ENCODE data around the gene EI24.

The EI24 gene

GRCh38 chr11:125552927-125553326 is 16.4 kb upstream of the EI24 start:
- no peaks in the 10 kb centered on the region for H3K4me1 ChIP-seq
- H3K4me3 ChIP-seq (ENCODE audit: low read depth, low read length): no peak overlapping the region
- no peak overlapping the region for H3K27ac ChIP-seq
- H3K9me3 ChIP-seq (ENCODE audit: control insufficient read depth, low read length): no peaks in the 10 kb centered on the region
- no peak for TF ChIP-seq CTCF (IDR thresholded peaks at IDR 0.05)
- no peaks in the 10 kb centered on the region for H3K36me3 ChIP-seq (ENCODE audit: control insufficient read depth, insufficient read depth, low read length)
- no peaks in the 10 kb centered on the region for H3K27me3 ChIP-seq (ENCODE audit: control insufficient read depth, insufficient read depth, low read length)
- H3K9ac ChIP-seq: no peak overlapping the region
- H2AFZ ChIP-seq: no peak overlapping the region
- no peak overlapping the region for H3K4me2 ChIP-seq (ENCODE audit: low read length)
- H3K79me2 ChIP-seq: no peaks in the 10 kb centered on the region

- H3K9ac ChIP-seq: no peak overlapping the region
- H3K4me1 ChIP-seq: no peaks in the 10 kb centered on the region
- H3K27ac ChIP-seq: no peak overlapping the region
- no peak overlapping the region for H3K4me2 ChIP-seq (ENCODE audit: low read length)
- no peak overlapping the region for H2AFZ ChIP-seq
- no peaks in the 10 kb centered on the region for H3K79me2 ChIP-seq
- no peak overlapping the region for H3K4me3 ChIP-seq (ENCODE audit: low read depth, low read length)
- no peaks in the 10 kb centered on the region for H3K9me3 ChIP-seq (ENCODE audit: control insufficient read depth, low read length)
- no peak for TF ChIP-seq CTCF (IDR thresholded peaks at IDR 0.05)
- H3K36me3 ChIP-seq (ENCODE audit: control insufficient read depth, insufficient read depth, low read length): no peaks in the 10 kb centered on the region
- H3K27me3 ChIP-seq (ENCODE audit: control insufficient read depth, insufficient read depth, low read length): no peaks in the 10 kb centered on the region
These were observed 15.9 kb upstream of the EI24 start for GRCh38 chr11:125553357-125553756.

GRCh38 chr11:125554038-125554437 is 15.2 kb upstream of the EI24 start:
- no peaks in the 10 kb centered on the region for H3K9me3 ChIP-seq (ENCODE audit: control insufficient read depth, low read length)
- no peaks in the 10 kb centered on the region for H3K79me2 ChIP-seq
- no peak overlapping the region for H3K4me2 ChIP-seq (ENCODE audit: low read length)
- no peak overlapping the region for H3K27ac ChIP-seq
- H2AFZ ChIP-seq: no peak overlapping the region
- no peaks in the 10 kb centered on the region for H3K36me3 ChIP-seq (ENCODE audit: control insufficient read depth, insufficient read depth, low read length)
- no peak for TF ChIP-seq CTCF (IDR thresholded peaks at IDR 0.05)
- no peak overlapping the region for H3K9ac ChIP-seq
- H3K27me3 ChIP-seq (ENCODE audit: control insufficient read depth, insufficient read depth, low read length): no peaks in the 10 kb centered on the region
- H3K4me1 ChIP-seq: no peaks in the 10 kb centered on the region
- H3K4me3 ChIP-seq (ENCODE audit: low read depth, low read length): no peak overlapping the region

GRCh38 chr11:125559888-125560287 is 9.4 kb upstream of the EI24 start:
- H3K79me2 ChIP-seq: no peaks in the 10 kb centered on the region
- no peak overlapping the region for H3K9ac ChIP-seq
- H3K4me3 ChIP-seq (ENCODE audit: low read depth, low read length): no peak overlapping the region
- no peak overlapping the region for H3K27ac ChIP-seq
- no peak for TF ChIP-seq CTCF (IDR thresholded peaks at IDR 0.05)
- no peak overlapping the region for H2AFZ ChIP-seq
- H3K9me3 ChIP-seq (ENCODE audit: control insufficient read depth, low read length): no peaks in the 10 kb centered on the region
- H3K36me3 ChIP-seq (ENCODE audit: control insufficient read depth, insufficient read depth, low read length): no peaks in the 10 kb centered on the region
- H3K4me2 ChIP-seq (ENCODE audit: low read length): no peak overlapping the region
- no peaks in the 10 kb centered on the region for H3K27me3 ChIP-seq (ENCODE audit: control insufficient read depth, insufficient read depth, low read length)
- H3K4me1 ChIP-seq: no peaks in the 10 kb centered on the region

GRCh38 chr11:125561924-125562323 is 7.4 kb upstream of the EI24 start:
- Histone ChIP-seq H3K9ac (no peak overlapping the region), H3K79me2 (no peaks in the 10 kb centered on the region), H3K4me1 (no peaks in the 10 kb centered on the region), H3K9me3 (ENCODE audit: control insufficient read depth, low read length) (no peaks in the 10 kb centered on the region), H3K4me3 (ENCODE audit: low read depth, low read length) (no peak overlapping the region), H3K4me2 (ENCODE audit: low read length) (no peak overlapping the region), H3K27ac (no peak overlapping the region), H3K36me3 (ENCODE audit: control insufficient read depth, insufficient read depth, low read length) (no peaks in the 10 kb centered on the region), H3K27me3 (ENCODE audit: control insufficient read depth, insufficient read depth, low read length) (no peaks in the 10 kb centered on the region), H2AFZ (no peak overlapping the region)
- TF ChIP-seq CTCF (IDR thresholded peaks at IDR 0.05): no peak

Data from parathyroid adenoma (tissue), 2 donors.